Neutrophil (primary cell): Measurements from ENCODE around the gene ZNF280A.

Experiments
- H3K27ac ChIP-seq: fragments of 200-600 bp; sonication (generic); 2 replicates; pipeline ENCODE4 v1.5.1; 2016; ENCODE audit warnings: mild to moderate bottlenecking, moderate library complexity
- H3K27me3 ChIP-seq: fragments of 200-600 bp; sonication (generic); 2 replicates; pipeline ENCODE4 v1.6.0; 2016; ENCODE audit warnings: mild to moderate bottlenecking
- H3K36me3 ChIP-seq: fragments of 200-600 bp; sonication (generic); 2 replicates; pipeline ENCODE4 v1.5.1; 2017
- H3K4me1 ChIP-seq, 2 experiments: fragments of 200-600 bp in 1 of 2; sonication (generic) in 1 of 2; 1 replicate in 1 of 2; 2 replicates in 1 of 2; pipeline versions ENCODE4 v1.5.1 to v1.6.1; 2013 to 2016; ENCODE audit warnings: low read depth in 1 of 2, low read length in 1 of 2, mild to moderate bottlenecking in 1 of 2, moderate library complexity in 1 of 2; ENCODE audit not compliant: control insufficient read depth in 1 of 2, insufficient read depth in 1 of 2
- H3K4me3 ChIP-seq, 2 experiments: fragments of 200-600 bp in 1 of 2; sonication (generic) in 1 of 2; 1 replicate in 1 of 2; 2 replicates in 1 of 2; pipeline ENCODE4 v1.5.1; 2013 to 2016; ENCODE audit warnings: low read depth in 1 of 2, low read length in 1 of 2, mild to moderate bottlenecking in 1 of 2, moderate library complexity in 1 of 2
- H3K9me3 ChIP-seq: fragments of 200-600 bp; sonication (generic); 2 replicates; pipeline ENCODE4 v1.5.1; 2016
- CTCF ChIP-seq: fragments of 200-600 bp; sonication (generic); IDR thresholded peaks from 2 replicates; pipeline ENCODE4 v1.5.1; 2016; ENCODE audit warnings: antibody characterized with exemption

The ZNF280A gene

GRCh38 chr22:22553141-22553540 lies 33.1 kb upstream of the ZNF280A start:
- H3K36me3 ChIP-seq = no peaks in the 10 kb centered on the region
- no peak overlapping the region for H3K4me3 ChIP-seq
- TF ChIP-seq CTCF = no peak

GRCh38 chr22:22552630-22553029 lies 32.6 kb upstream of the ZNF280A start:
- H3K36me3 ChIP-seq = no peaks in the 10 kb centered on the region
- TF ChIP-seq CTCF = no peak
- H3K4me3 ChIP-seq = no peak overlapping the region
- H3K27me3 ChIP-seq = no peaks in the 10 kb centered on the region
- no peak overlapping the region for H3K27ac ChIP-seq
- no peaks in the 10 kb centered on the region for H3K4me1 ChIP-seq
- H3K9me3 ChIP-seq = no peaks in the 10 kb centered on the region

More at GRCh38 chr22:22553141-22553540, 33.1 kb upstream of the ZNF280A start:
- Histone ChIP-seq H3K27me3 (no peaks in the 10 kb centered on the region), H3K27ac (no peak overlapping the region), H3K9me3 (no peaks in the 10 kb centered on the region), H3K4me1 (no peaks in the 10 kb centered on the region)

- Histone ChIP-seq H3K36me3 (no peaks in the 10 kb centered on the region), H3K27ac (no peak overlapping the region), H3K4me1 (peaks cover 0 to 7% of the 10 kb centered on the region in 2 experiments), H3K9me3 (no peaks in the 10 kb centered on the region), H3K27me3 (no peaks in the 10 kb centered on the region), H3K4me3 (no peak overlapping the region)
- no peak for TF ChIP-seq CTCF
Measured at GRCh38 chr22:22550789-22551434, 30.8 kb upstream of the ZNF280A start.

GRCh38 chr22:22548910-22549309 lies 28.8 kb upstream of the ZNF280A start:
- H3K9me3 ChIP-seq = no peaks in the 10 kb centered on the region
- peaks cover 0 to 7% of the 10 kb centered on the region in 2 experiments for H3K4me1 ChIP-seq
- no peak overlapping the region for H3K27ac ChIP-seq
- no peak overlapping the region for H3K4me3 ChIP-seq
- no peaks in the 10 kb centered on the region for H3K27me3 ChIP-seq
- no peak for TF ChIP-seq CTCF
- H3K36me3 ChIP-seq = no peaks in the 10 kb centered on the region

- Histone ChIP-seq H3K4me1 (peaks cover 0 to 7% of the 10 kb centered on the region in 2 experiments), H3K9me3 (no peaks in the 10 kb centered on the region), H3K27me3 (no peaks in the 10 kb centered on the region), H3K4me3 (no peak overlapping the region), H3K27ac (no peak overlapping the region), H3K36me3 (no peaks in the 10 kb centered on the region)
- TF ChIP-seq CTCF = no peak
Measured at GRCh38 chr22:22548317-22548716, 28.2 kb upstream of the ZNF280A start.
